ENCODE data around the gene FLNB. TPM values are rescaled to one million over a fixed set of nuclear protein-coding genes. Genes with fewer than 3 reads are reported as not detected.

Gene FLNB
- total and polyA plus RNA-seq, 2 of the 8 experiments (the other 6 are each of a cell fraction or from before 2014, with no cell fraction given) = 72.3 to 118 TPM

GRCh38 chr3:58210761-58211460 lies 202.7 kb downstream of the FLNB start, which contains the start of gene DNASE1L3:
Gene DNASE1L3, minus strand, starts transcription at chr3:58210972. Its CDS starts 66 bp downstream, at chr3:58210906.
- no peak within 1 kb of the TSS for H3K4ac ChIP-seq (replicated peaks; ENCODE audit: insufficient read length, low read depth, low read length)
- H3K56ac ChIP-seq (replicated peaks; ENCODE audit: insufficient read length, low read depth, low read length) = no peak within 1 kb of the TSS
- no peak within 1 kb of the TSS for H3K4me3 ChIP-seq (ENCODE audit: extremely low read depth in 1 of 4, insufficient read depth in 2 of 4, low read depth in 3 of 4, low read length in 4 of 4)
- H2BK5ac ChIP-seq (ENCODE audit: low read depth, low read length) = no peak within 1 kb of the TSS
- no peaks in the 10 kb centered on the region for H3K79me1 ChIP-seq (ENCODE audit: low read depth, low read length)
- H2BK15ac ChIP-seq (ENCODE audit: low read length) = no peak within 1 kb of the TSS
- H3K9me3 ChIP-seq (ENCODE audit: insufficient read depth in 2 of 2, low read depth in 1 of 2, low read length in 1 of 2) = no peaks in the 10 kb centered on the region
- H3K23me2 ChIP-seq (ENCODE audit: low read depth, low read length) = no peaks in the 10 kb centered on the region
- H2AFZ ChIP-seq (ENCODE audit: low read length) = no peak within 1 kb of the TSS
- no peak within 1 kb of the TSS for H2BK20ac ChIP-seq (ENCODE audit: low read length)
- no peak for DNase-seq (ENCODE audit: low read depth in 1 of 2, low spot score in 2 of 2)
- FAIRE-seq = no peak
- H2BK12ac ChIP-seq (ENCODE audit: low read depth, low read length) = no peak within 1 kb of the TSS
- no peak within 1 kb of the TSS for H3K23ac ChIP-seq (ENCODE audit: insufficient read length)
- H3K79me2 ChIP-seq (ENCODE audit: control insufficient read depth in 1 of 2, insufficient read depth in 2 of 2, low read length in 2 of 2) = no peaks in the 10 kb centered on the region
- no peak within 1 kb of the TSS for H3K4me2 ChIP-seq (ENCODE audit: insufficient read depth in 1 of 2, low read depth in 2 of 2, low read length in 2 of 2)
- ChIA-PET POLR2A (ENCODE audit: partially characterized antibody) (no interaction called here), CTCF (ENCODE audit: partially characterized antibody) (interaction anchor here (0.9 to 2.8 kb wide), 9 partner anchors 14 to 285 kb away, joined by 3 to 8 read pairs (median 4); partner anchors contain the start of genes HTD2 and RPP14)
- no peaks in the 10 kb centered on the region for H3K36me3 ChIP-seq (ENCODE audit: control insufficient read depth in 2 of 4, insufficient read depth in 4 of 4, low read length in 3 of 4)
- no peak within 1 kb of the TSS for H3K27ac ChIP-seq (ENCODE audit: low read depth, low read length)
- H4K91ac ChIP-seq (replicated peaks; ENCODE audit: insufficient read length, low read length) = no peak within 1 kb of the TSS
- 88% methylated on average over 14 of the region's 14 CpGs; no CpG with 5 or more reads in 1 of the 2 experiments for WGBS, 2 experiments (ENCODE audit: extremely low coverage in 1 of 2, insufficient coverage in 1 of 2, insufficient read length in 1 of 2, insufficient replicate concordance in 2 of 2, low coverage in 1 of 2, low lambda C conversion rate in 2 of 2, missing lambda C conversion rate in 1 of 2)
- H3K4me1 ChIP-seq (replicated peaks in 1 of 4; ENCODE audit: control insufficient read depth in 3 of 4, insufficient read depth in 4 of 4, low read length in 3 of 4) = no peaks in the 10 kb centered on the region
- H3K9ac ChIP-seq (replicated peaks in 1 of 4; ENCODE audit: extremely low read depth in 1 of 4, low read depth in 3 of 4, low read length in 3 of 4) = no peak within 1 kb of the TSS
- no peak within 1 kb of the TSS for H2AK5ac ChIP-seq (ENCODE audit: low read depth, low read length)
- H3K18ac ChIP-seq (ENCODE audit: extremely low read depth, low read length) = no peak within 1 kb of the TSS
- no peak within 1 kb of the TSS for H4K5ac ChIP-seq (ENCODE audit: insufficient read length, low read depth, low read length)
- peaks cover 0 to 3% (median 0%) of the 10 kb centered on the region in 4 experiments; a peak in 1 of 7 replicates for H3K27me3 ChIP-seq (replicated peaks in 1 of 4; ENCODE audit: control insufficient read depth in 3 of 4, extremely low read depth in 1 of 4, insufficient read depth in 3 of 4, low read length in 3 of 4)
- no peaks in the 10 kb centered on the region for H4K20me1 ChIP-seq (replicated peaks in 1 of 2; ENCODE audit: control insufficient read depth in 1 of 2, insufficient read depth in 2 of 2, low read length in 2 of 2)
- H3K14ac ChIP-seq (ENCODE audit: insufficient read length) = no peak within 1 kb of the TSS
- H4K8ac ChIP-seq (ENCODE audit: extremely low read depth, insufficient read depth, low read length) = no peak within 1 kb of the TSS
- no peak within 1 kb of the TSS for H2BK120ac ChIP-seq (replicated peaks; ENCODE audit: low read depth, low read length)
